22Rv1 (cell line): ENCODE results near the gene GALNT16.

Experiments
- CTCF ChIP-seq: fragments of 450-650 bp; IDR thresholded peaks from 2 replicates; pipeline ENCODE4 v1.5.1; 2017; ENCODE audit warnings: mild to moderate bottlenecking
- ZFX ChIP-seq: fragments of 450-650 bp; IDR thresholded peaks from 2 replicates; pipeline ENCODE4 v1.6.1; 2017; ENCODE audit warnings: antibody characterized with exemption, borderline replicate concordance

- TF ChIP-seq CTCF (no peak), ZFX (no peak)
Observed at GRCh38 chr14:69268223-69268622, 8.3 kb downstream of the GALNT16 start.
